GM12878 (cell line): ENCODE measurements around the gene LRRC57. TPM values are rescaled to one million over a fixed set of nuclear protein-coding genes. Genes with fewer than 3 reads are reported as not detected.
"Not testable (repeated sequence)": the region's sequence is repeated elsewhere in the genome, so short reads cannot be mapped to it uniquely, and the experiment has no call there.

Experiments used
- ATAC-seq: fragments of 200-7000 bp; cut with Tn5 transposase; 3 replicates; pipeline ENCODE4 v1.9.1; 2020; ENCODE audit warnings: mild to moderate bottlenecking, moderate library complexity
- BruUV-seq: library from RNA; stranded (reverse); fragments of 400-500 nt; replicated peaks from 2 replicates; lab custom pipeline; 2021; lab: Mats Ljungman, UMichigan
- CTCF ChIA-PET: fragments of 300-600 bp; sonication (Branson Sonifier 250); formaldehyde crosslinking; extraction: SDS; loops from one replicate; lab custom pipeline; 2021; ENCODE audit warnings: inconsistent platforms; lab: Yijun Ruan, JAX
- POLR2A ChIA-PET: fragments of 350-600 bp; formaldehyde crosslinking; extraction: SDS; loops from one replicate; lab custom pipeline; 2021; ENCODE audit warnings: inconsistent platforms; lab: Charles Lee
- RAD21 ChIA-PET: fragments of 300-600 bp; sonication (Branson Sonifier 250); formaldehyde crosslinking; loops from one replicate; lab custom pipeline; 2023; ENCODE audit warnings: antibody characterized with exemption; ENCODE audit not compliant: unreplicated experiment; lab: Charles Lee
- SMC1A ChIA-PET: fragments of 300-600 bp; sonication (Branson Sonifier 250); formaldehyde crosslinking; loops from one replicate; lab custom pipeline; 2023; ENCODE audit not compliant: unreplicated experiment, uncharacterized antibody; lab: Charles Lee
- DNase-seq: peaks from one replicate; pipeline ENCODE4 v3.0.0-alpha.2; 2011; ENCODE audit warnings: low read depth, low spot score
- FAIRE-seq: peaks from 3 replicates; lab custom pipeline; 2011; peaks lifted over from hg19 to GRCh38; lab: Jason Lieb, UNC
- H2AFZ ChIP-seq: 2 replicates; pipeline ENCODE4 v1.6.0; 2011; ENCODE audit warnings: low read depth, low read length, control low read depth; ENCODE audit not compliant: control insufficient read depth
- H3K27ac ChIP-seq: 2 replicates; pipeline ENCODE4 v1.5.1; 2011; ENCODE audit warnings: control low read depth; ENCODE audit not compliant: control insufficient read depth, insufficient read depth
- H3K27me3 ChIP-seq, 2 experiments: replicated peaks in 1 of 2; 2 replicates each; pipeline versions ENCODE4 v1.6.0 to v1.6.1; 2011; ENCODE audit warnings: low read length in 1 of 2; ENCODE audit not compliant: control insufficient read depth in 2 of 2, insufficient read depth in 2 of 2
- H3K36me3 ChIP-seq, 2 experiments: 2 replicates each; pipeline ENCODE4 v1.5.1; 2011; ENCODE audit warnings: low read length in 1 of 2; ENCODE audit not compliant: control insufficient read depth in 2 of 2, insufficient read depth in 2 of 2
- H3K4me1 ChIP-seq: 2 replicates; pipeline ENCODE4 v1.6.1; 2011; ENCODE audit warnings: mild to moderate bottlenecking, low read length, moderate library complexity, mixed read lengths; ENCODE audit not compliant: control insufficient read depth, insufficient read depth
- H3K4me2 ChIP-seq: 2 replicates; pipeline ENCODE4 v1.6.0; 2011; ENCODE audit warnings: control low read depth; ENCODE audit not compliant: control insufficient read depth, insufficient read depth
- H3K4me3 ChIP-seq: fragments of 200-600 bp; sonication (generic); 2 replicates; pipeline ENCODE4 v1.5.1; 2016
- H3K79me2 ChIP-seq: 2 replicates; pipeline ENCODE4 v1.6.0; 2011; ENCODE audit warnings: low read length; ENCODE audit not compliant: control insufficient read depth, insufficient read depth
- H3K9ac ChIP-seq: 2 replicates; pipeline ENCODE4 v1.8.0; 2011; ENCODE audit warnings: low read length, control low read depth, mixed read lengths; ENCODE audit not compliant: control insufficient read depth, insufficient read depth
- H3K9me3 ChIP-seq: replicated peaks from 3 replicates; pipeline ENCODE4 v1.5.1; 2011; ENCODE audit warnings: mild to moderate bottlenecking, low read length; ENCODE audit not compliant: control insufficient read depth, insufficient read depth
- H4K20me1 ChIP-seq: 2 replicates; pipeline ENCODE4 v1.6.0; 2011; ENCODE audit not compliant: control insufficient read depth, insufficient read depth
- BMI1 ChIP-seq: fragments of 450-650 bp; IDR thresholded peaks from 2 replicates; pipeline ENCODE4 v1.6.1; 2016; ENCODE audit warnings: mild to moderate bottlenecking, moderate library complexity, borderline replicate concordance
- CBX5 ChIP-seq: sonication (generic); IDR thresholded peaks from 2 replicates; pipeline ENCODE4 v1.6.1; 2016; ENCODE audit warnings: low read depth, moderate library complexity, mild to moderate bottlenecking, inconsistent platforms
- WGBS: methylation state at CpG from one replicate; pipeline ENCODE4 v1.1.6; 2016; ENCODE audit warnings: low lambda C conversion rate; ENCODE audit not compliant: insufficient replicate concordance, insufficient coverage; ENCODE audit errors: missing lambda C conversion rate; 5-methylcytosine and 5-hydroxymethylcytosine counted together
- in situ Hi-C: fragments of 300-500 bp; cut with MboI; formaldehyde crosslinking; loops from 9 replicates; pipeline ENCODE4 v1.14.3; 2018; ENCODE audit warnings: mixed read lengths
- intact Hi-C: fragments of 100-400 bp; cut with micrococcal nuclease; formaldehyde crosslinking; loops from one replicate; pipeline ENCODE4 v1.14.2; 2022; ENCODE audit not compliant: unreplicated experiment
- polyA plus RNA-seq, 11 experiments: library from polyadenylated mRNA; depleted of rRNA in 4 of 11; unstranded in 6 of 11; stranded (reverse) in 5 of 11; fragments of >200 nt; fragmentation: Nextera tagmentation in 4 of 11; fragmentation: Illumina TruSeq in 1 of 11; extraction: Ambion mirVana in 4 of 11; extraction: Trizol in 1 of 11; gene quantifications; 1 replicate in 1 of 11; 2 replicates in 10 of 11; pipeline versions ENCODE4 v1.2.1 to v1.2.3, GENCODE V29; 2011 to 2016; ENCODE audit warnings: inconsistent platforms in 2 of 11, missing spikeins in 2 of 11, low read depth in 1 of 11
- total RNA-seq, 4 experiments: library from RNA; depleted of rRNA in 3 of 4; stranded (reverse); fragments of >200 nt in 3 of 4; fragmentation: Illumina TruSeq in 1 of 4; extraction: Trizol in 1 of 4; gene quantifications; 2 replicates each; pipeline versions ENCODE4 v1.2.1 to v1.2.3, GENCODE V29; 2013 to 2021
- TF ChIP-seq, protein P1 (sequence below): fragments of 450-650 bp; IDR thresholded peaks from 2 replicates; pipeline ENCODE4 v1.6.1; 2016; ENCODE audit warnings: mild to moderate bottlenecking, moderate library complexity, borderline replicate concordance

LRRC57 gene
- total and polyA plus RNA-seq, 10 of the 15 experiments (the other 5 are each of a cell fraction or from before 2014, with no cell fraction given), result 5.2 to 15.7 (median 9.6) TPM

DNA sequence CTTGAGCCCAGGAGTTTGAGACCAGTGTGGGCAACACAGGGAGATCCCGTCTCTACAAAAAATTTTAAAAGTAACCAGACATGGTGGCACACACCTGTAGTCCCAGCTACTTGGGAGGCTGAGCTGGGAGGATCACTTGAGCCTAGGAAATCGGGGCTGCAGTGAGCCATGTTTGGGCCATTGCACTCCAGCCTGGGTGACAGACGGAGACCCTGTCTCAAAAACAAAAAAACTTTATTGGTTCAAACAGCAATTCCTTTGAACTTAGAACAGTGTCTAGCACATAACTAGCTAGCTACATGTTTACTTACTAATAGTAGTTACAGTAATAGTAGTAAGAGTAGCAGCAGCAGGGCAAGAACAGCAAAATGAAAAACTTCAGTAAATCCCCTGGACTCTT lies 10.1 kb upstream of the LRRC57 start:
- Histone ChIP-seq H4K20me1 (no peaks in the 10 kb centered on the region), H3K4me2 (no peak overlapping the region), H3K36me3 (peaks cover 2 to 10% of the 10 kb centered on the region in 2 experiments; a peak in 3 of 4 replicates), H3K79me2 (peaks cover 16% of the 10 kb centered on the region), H3K27me3 (no peaks in the 10 kb centered on the region), H3K9me3 (no peaks in the 10 kb centered on the region), H3K27ac (no peak overlapping the region), H2AFZ (no peak overlapping the region), H3K4me1 (no peaks in the 10 kb centered on the region), H3K9ac (no peak overlapping the region), H3K4me3 (no peak overlapping the region)
- intact Hi-C loops (no loop called here), in situ Hi-C loops (no loop called here)
- DNase-seq, result no peak
- no peak for ATAC-seq
- RAD21 ChIA-PET, result no interaction called here
- BruUV-seq, result no TSS peak
- TF ChIP-seq BMI1 (no peak), CBX5 (no peak)
- TF ChIP-seq, protein P1, sequence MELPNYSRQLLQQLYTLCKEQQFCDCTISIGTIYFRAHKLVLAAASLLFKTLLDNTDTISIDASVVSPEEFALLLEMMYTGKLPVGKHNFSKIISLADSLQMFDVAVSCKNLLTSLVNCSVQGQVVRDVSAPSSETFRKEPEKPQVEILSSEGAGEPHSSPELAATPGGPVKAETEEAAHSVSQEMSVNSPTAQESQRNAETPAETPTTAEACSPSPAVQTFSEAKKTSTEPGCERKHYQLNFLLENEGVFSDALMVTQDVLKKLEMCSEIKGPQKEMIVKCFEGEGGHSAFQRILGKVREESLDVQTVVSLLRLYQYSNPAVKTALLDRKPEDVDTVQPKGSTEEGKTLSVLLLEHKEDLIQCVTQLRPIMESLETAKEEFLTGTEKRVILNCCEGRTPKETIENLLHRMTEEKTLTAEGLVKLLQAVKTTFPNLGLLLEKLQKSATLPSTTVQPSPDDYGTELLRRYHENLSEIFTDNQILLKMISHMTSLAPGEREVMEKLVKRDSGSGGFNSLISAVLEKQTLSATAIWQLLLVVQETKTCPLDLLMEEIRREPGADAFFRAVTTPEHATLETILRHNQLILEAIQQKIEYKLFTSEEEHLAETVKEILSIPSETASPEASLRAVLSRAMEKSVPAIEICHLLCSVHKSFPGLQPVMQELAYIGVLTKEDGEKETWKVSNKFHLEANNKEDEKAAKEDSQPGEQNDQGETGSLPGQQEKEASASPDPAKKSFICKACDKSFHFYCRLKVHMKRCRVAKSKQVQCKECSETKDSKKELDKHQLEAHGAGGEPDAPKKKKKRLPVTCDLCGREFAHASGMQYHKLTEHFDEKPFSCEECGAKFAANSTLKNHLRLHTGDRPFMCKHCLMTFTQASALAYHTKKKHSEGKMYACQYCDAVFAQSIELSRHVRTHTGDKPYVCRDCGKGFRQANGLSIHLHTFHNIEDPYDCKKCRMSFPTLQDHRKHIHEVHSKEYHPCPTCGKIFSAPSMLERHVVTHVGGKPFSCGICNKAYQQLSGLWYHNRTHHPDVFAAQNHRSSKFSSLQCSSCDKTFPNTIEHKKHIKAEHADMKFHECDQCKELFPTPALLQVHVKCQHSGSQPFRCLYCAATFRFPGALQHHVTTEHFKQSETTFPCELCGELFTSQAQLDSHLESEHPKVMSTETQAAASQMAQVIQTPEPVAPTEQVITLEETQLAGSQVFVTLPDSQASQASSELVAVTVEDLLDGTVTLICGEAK, result peak; percentile 34; the same call in 1 of the 2 replicates
- no peak for FAIRE-seq
- POLR2A ChIA-PET, result interaction anchor here (0.5 kb wide), 1 partner anchor 36 kb away, joined by 4 read pairs; no protein-coding TSS in a partner anchor
- CTCF ChIA-PET, result interaction anchor here (1.3 kb wide), 1 partner anchor 12 kb away, joined by 4 read pairs; no protein-coding TSS in a partner anchor
- SMC1A ChIA-PET, result interaction anchor here (3.9 kb wide), 1 partner anchor 12 kb away, joined by 16 read pairs; no protein-coding TSS in a partner anchor
- WGBS, result 100% methylated on average over 3 of the region's 3 CpGs

DNA sequence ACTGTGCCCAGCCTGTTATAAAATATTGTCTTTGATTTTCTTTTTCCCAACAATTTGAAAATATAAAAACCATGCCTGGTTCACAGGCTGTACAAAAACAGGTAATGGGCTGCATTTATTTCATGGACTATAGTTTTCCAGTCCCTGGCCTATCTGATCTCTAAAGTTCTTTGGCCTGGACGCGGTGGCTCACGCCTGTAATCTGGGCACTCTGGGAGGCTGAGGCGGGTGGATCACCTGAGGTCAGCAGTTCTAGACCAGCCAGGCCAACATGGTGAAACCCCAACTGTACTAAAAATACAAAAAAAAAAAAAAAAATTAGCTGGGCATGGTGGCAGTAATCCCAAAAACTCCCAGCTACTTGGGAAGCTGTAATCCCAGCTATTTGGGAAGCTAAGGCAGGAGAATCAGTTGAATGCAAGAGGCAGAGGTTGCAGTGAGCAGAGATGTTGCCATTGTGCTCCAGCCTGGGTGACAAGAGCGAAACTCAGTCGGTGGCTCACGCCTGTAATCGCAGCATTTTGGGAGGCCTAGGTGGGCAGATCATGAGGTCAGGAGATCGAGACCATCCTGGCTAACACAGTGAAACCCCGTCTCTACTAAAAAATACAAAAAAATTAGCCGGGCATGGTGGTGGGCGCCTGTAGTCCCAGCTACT lies 8.1 kb upstream of the LRRC57 start:
- H3K27me3 ChIP-seq, H3K9me3 ChIP-seq, H3K36me3 ChIP-seq, H3K4me1 ChIP-seq, intact Hi-C loops, H3K27ac ChIP-seq, H3K4me2 ChIP-seq, ATAC-seq, SMC1A ChIA-PET, BruUV-seq, FAIRE-seq, in situ Hi-C loops, POLR2A ChIA-PET, H3K9ac ChIP-seq, H4K20me1 ChIP-seq, DNase-seq, H2AFZ ChIP-seq, H3K4me3 ChIP-seq: not testable (repeated sequence)
- H3K79me2 ChIP-seq, result peaks cover 30% of the 10 kb centered on the region
- RAD21 ChIA-PET, result interaction anchor here (0.9 kb wide), 1 partner anchor 52 kb away, joined by 3 read pairs; no protein-coding TSS in a partner anchor
- WGBS, result 98% methylated on average over 12 of the region's 12 CpGs
- CTCF ChIA-PET, result interaction anchor here (1.4 kb wide), 1 partner anchor 9 kb away, joined by 4 read pairs; no protein-coding TSS in a partner anchor
